Measurements from ENCODE around the gene USP48.

GRCh38 chr1:21670956-21671902 lies 111.7 kb downstream of the USP48 start:
- no peak for TF ChIP-seq EP300 (IDR thresholded peaks at IDR 0.05)
- TF ChIP-seq CTCF (IDR thresholded peaks at IDR 0.05) = no peak
